DOHH2 (cell line): Measurements from ENCODE around the gene ARL14.
A peak's percentile ranks its signal among the peaks of the same experiment; 100 is the strongest.
"Not testable (repeated sequence)": the region's sequence is repeated elsewhere in the genome, so short reads cannot be mapped to it uniquely, and the experiment has no call there.

Experiments used
- H3F3A ChIP-seq: fragments of 200-600 bp; sonication (generic), shearing (Covaris generic); 2 replicates; pipeline ENCODE4 v1.6.0; 2016; ENCODE audit warnings: antibody characterized with exemption, mild to moderate bottlenecking; ENCODE audit not compliant: control insufficient read depth, insufficient read depth
- H3K27ac ChIP-seq: fragments of 200-600 bp; sonication (generic); 2 replicates; pipeline ENCODE4 v1.5.1; 2014; ENCODE audit warnings: low read depth, mild to moderate bottlenecking, low read length, moderate library complexity
- H3K27me3 ChIP-seq: fragments of 200-600 bp; sonication (generic); 2 replicates; pipeline ENCODE4 v1.6.1; 2014; ENCODE audit warnings: mild to moderate bottlenecking, low read length, mixed read lengths; ENCODE audit not compliant: control insufficient read depth
- H3K36me3 ChIP-seq: fragments of 200-600 bp; sonication (generic); 2 replicates; pipeline ENCODE4 v1.6.1; 2014; ENCODE audit warnings: mild to moderate bottlenecking, low read length, moderate library complexity, mixed read lengths; ENCODE audit not compliant: control insufficient read depth
- H3K4me1 ChIP-seq: fragments of 200-600 bp; sonication (generic); 2 replicates; pipeline ENCODE4 v1.6.1; 2014; ENCODE audit warnings: mild to moderate bottlenecking, low read length, mixed read lengths; ENCODE audit not compliant: control insufficient read depth
- H3K4me2 ChIP-seq: fragments of 200-600 bp; sonication (generic); 2 replicates; pipeline ENCODE4 v1.6.0; 2014; ENCODE audit warnings: mild to moderate bottlenecking, low read length, moderate library complexity
- H3K4me3 ChIP-seq: fragments of 200-600 bp; sonication (generic); 2 replicates; pipeline ENCODE4 v1.5.1; 2014; ENCODE audit warnings: mild to moderate bottlenecking, low read length, mixed read lengths
- H3K79me2 ChIP-seq: fragments of 200-600 bp; sonication (generic); 2 replicates; pipeline ENCODE4 v1.6.1; 2014; ENCODE audit warnings: mild to moderate bottlenecking, low read length, mixed read lengths; ENCODE audit not compliant: control insufficient read depth
- H3K9me2 ChIP-seq: fragments of 200-600 bp; sonication (generic); replicated peaks from 2 replicates; pipeline ENCODE4 v1.6.1; 2014; ENCODE audit warnings: mild to moderate bottlenecking, low read length, mixed read lengths; ENCODE audit not compliant: control insufficient read depth
- H3K9me3 ChIP-seq: fragments of 200-600 bp; sonication (generic); 2 replicates; pipeline ENCODE4 v1.6.1; 2014; ENCODE audit warnings: antibody characterized with exemption, low read length, mixed read lengths; ENCODE audit not compliant: control insufficient read depth, insufficient read depth
- H4K20me1 ChIP-seq: fragments of 200-600 bp; sonication (generic); 2 replicates; pipeline ENCODE4 v1.6.0; 2014; ENCODE audit warnings: low read depth, mild to moderate bottlenecking, antibody characterized with exemption, low read length, moderate library complexity; ENCODE audit not compliant: control insufficient read depth, insufficient read depth
- EZH2phosphoT487 ChIP-seq: fragments of 200-600 bp; sonication (generic); IDR thresholded peaks from 2 replicates; pipeline ENCODE4 v1.6.1; 2017; ENCODE audit warnings: borderline replicate concordance, mild to moderate bottlenecking, antibody characterized with exemption, low read length, moderate library complexity, mixed read lengths
- TF ChIP-seq, protein P1 (sequence below): fragments of 200-600 bp; sonication (generic); IDR thresholded peaks from one replicate; pipeline ENCODE4 v1.5.1; 2014; ENCODE audit warnings: antibody characterized with exemption, mild to moderate bottlenecking, low read depth, low read length; ENCODE audit not compliant: poor library complexity, severe bottlenecking

Gene ARL14

DNA sequence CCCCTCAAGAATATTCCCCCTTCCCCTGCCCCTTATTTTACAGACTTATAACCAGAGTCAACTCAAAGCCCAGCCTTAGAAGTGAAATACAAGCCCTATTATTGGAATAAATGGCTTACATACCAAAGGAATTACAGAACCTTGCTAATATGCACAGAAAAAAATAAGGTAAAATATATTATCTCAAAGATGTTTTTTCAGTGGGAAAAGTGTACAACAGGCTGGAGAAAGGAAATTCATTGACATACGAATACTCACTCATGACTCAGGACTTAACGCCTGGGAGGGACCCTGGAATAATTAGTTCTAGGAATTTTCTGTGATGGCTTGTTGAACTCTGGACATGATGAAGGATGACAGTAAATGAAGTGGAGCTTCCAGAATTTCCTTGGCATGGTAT is 27.0 kb downstream of the ARL14 start:
- Histone ChIP-seq H3K36me3 (no peaks in the 10 kb centered on the region), H3K4me2 (no peak overlapping the region), H3K4me3 (no peak overlapping the region), H3K79me2 (no peaks in the 10 kb centered on the region), H3K9me2 (no peaks in the 10 kb centered on the region), H3K4me1 (no peaks in the 10 kb centered on the region), H3F3A (no peaks in the 10 kb centered on the region), H4K20me1 (no peaks in the 10 kb centered on the region), H3K9me3 (no peaks in the 10 kb centered on the region), H3K27ac (no peak overlapping the region), H3K27me3 (peaks cover 30% of the 10 kb centered on the region)
- no peak for TF ChIP-seq EZH2phosphoT487
- TF ChIP-seq, protein P1, sequence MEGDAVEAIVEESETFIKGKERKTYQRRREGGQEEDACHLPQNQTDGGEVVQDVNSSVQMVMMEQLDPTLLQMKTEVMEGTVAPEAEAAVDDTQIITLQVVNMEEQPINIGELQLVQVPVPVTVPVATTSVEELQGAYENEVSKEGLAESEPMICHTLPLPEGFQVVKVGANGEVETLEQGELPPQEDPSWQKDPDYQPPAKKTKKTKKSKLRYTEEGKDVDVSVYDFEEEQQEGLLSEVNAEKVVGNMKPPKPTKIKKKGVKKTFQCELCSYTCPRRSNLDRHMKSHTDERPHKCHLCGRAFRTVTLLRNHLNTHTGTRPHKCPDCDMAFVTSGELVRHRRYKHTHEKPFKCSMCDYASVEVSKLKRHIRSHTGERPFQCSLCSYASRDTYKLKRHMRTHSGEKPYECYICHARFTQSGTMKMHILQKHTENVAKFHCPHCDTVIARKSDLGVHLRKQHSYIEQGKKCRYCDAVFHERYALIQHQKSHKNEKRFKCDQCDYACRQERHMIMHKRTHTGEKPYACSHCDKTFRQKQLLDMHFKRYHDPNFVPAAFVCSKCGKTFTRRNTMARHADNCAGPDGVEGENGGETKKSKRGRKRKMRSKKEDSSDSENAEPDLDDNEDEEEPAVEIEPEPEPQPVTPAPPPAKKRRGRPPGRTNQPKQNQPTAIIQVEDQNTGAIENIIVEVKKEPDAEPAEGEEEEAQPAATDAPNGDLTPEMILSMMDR, result no peak

DNA sequence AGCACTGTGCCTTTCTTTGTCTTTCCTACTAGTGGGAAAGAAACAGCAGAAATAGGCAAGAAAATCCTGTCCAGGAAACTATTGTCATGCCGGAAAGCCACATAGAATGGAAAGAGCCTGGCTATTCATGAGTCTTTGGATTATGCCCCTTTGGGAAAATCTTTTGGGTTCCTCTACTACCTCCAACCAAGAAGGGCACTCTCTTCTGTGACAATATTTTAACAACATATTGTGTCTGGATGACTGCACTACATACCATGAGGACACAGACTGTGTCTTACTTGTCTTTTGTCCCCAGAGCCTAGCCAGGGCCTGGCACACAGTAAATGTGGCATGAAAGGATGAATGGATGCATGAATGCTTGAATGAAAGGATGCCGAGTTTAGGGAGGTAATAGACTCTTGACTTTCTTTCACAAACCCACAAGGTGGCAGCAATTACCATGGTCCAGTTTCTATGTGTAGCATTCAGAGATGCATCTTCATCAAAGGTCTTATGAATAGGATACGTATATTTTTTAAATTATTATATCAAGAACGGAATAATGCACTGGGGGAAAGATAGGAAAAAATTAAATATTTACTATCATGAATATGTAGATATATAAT is 30.3 kb downstream of the ARL14 start:
- Histone ChIP-seq H3K36me3 (no peaks in the 10 kb centered on the region), H4K20me1 (no peaks in the 10 kb centered on the region), H3K4me3 (no peak overlapping the region), H3K9me3 (no peaks in the 10 kb centered on the region), H3K79me2 (no peaks in the 10 kb centered on the region), H3K4me2 (no peak overlapping the region), H3K4me1 (no peaks in the 10 kb centered on the region), H3K9me2 (no peaks in the 10 kb centered on the region), H3F3A (no peaks in the 10 kb centered on the region), H3K27ac (no peak overlapping the region), H3K27me3 (peaks cover 43% of the 10 kb centered on the region)
- TF ChIP-seq, protein P1, result peak; percentile 43
- no peak for TF ChIP-seq EZH2phosphoT487

DNA sequence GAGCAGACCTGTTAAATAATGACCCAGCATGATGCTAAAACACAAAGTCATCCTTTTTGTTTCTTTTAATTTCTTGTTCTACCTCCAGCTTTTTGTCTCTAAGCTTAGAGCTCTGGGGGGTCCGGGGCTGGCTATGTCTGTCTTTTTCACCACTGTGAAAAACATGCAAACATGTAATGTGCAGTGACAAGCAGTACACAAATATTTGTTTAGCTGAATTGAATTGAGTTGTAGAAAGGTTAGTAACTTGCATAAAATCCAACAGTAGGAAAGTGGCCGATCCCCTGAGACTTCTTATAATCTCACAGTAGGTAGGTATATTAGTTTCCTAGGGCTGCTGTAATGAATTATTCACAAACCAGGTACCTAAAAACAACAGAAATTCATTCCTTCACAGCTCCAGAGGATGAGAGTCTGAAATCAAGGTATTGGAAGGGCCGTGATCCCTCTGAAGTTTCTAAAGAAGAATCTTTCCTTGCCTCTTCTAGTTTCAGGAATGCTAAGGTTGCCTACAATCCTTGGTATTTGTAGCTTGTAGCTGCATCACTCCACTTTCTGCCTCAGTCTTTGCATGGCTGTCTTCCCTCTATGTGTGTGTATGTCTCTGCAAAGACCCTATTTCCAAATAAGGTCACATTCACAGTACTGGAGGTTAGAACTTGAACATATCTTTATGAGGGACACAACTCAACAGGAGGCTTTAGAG is 32.7 kb downstream of the ARL14 start:
- Histone ChIP-seq H3K4me2 (no peak overlapping the region), H3K4me1 (no peaks in the 10 kb centered on the region), H3K9me2 (no peaks in the 10 kb centered on the region), H3K27ac (no peak overlapping the region), H3K36me3 (no peaks in the 10 kb centered on the region), H3F3A (no peaks in the 10 kb centered on the region), H4K20me1 (no peaks in the 10 kb centered on the region), H3K79me2 (no peaks in the 10 kb centered on the region), H3K27me3 (peaks cover 41% of the 10 kb centered on the region), H3K4me3 (no peak overlapping the region), H3K9me3 (no peaks in the 10 kb centered on the region)
- no peak for TF ChIP-seq EZH2phosphoT487

DNA sequence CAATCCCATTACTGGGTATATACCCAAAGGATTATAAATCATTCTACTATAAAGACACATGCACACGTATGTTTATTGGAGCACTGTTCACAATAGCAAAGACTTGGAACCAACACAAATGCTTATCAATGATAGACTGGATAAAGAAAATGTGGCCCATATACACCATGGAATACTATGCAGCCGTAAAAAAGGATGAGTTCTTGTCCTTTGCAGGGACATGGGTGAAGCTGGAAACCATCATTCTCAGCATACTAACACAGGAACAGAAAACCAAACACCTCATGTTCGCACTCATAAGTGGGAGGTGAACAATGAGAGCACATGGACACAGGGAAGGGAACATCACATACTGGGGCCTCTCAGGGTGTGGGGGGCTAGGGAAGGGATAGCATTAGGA is 36.2 kb downstream of the ARL14 start:
- not testable (repeated sequence) for H3K27ac ChIP-seq, H3K9me2 ChIP-seq, H4K20me1 ChIP-seq, H3K9me3 ChIP-seq, H3K4me1 ChIP-seq, H3K36me3 ChIP-seq, H3F3A ChIP-seq, H3K4me2 ChIP-seq, H3K79me2 ChIP-seq, H3K4me3 ChIP-seq
- peaks cover 28% of the 10 kb centered on the region for H3K27me3 ChIP-seq
